Ramos (cell line): Measurements from ENCODE around the gene ITGA2.

Experiments used
- in situ Hi-C: fragments of 300-500 bp; cut with MboI; formaldehyde crosslinking; loops from one replicate; pipeline ENCODE4 v1.14.3; 2022; ENCODE audit warnings: low sequenced_read_pairs; ENCODE audit not compliant: unreplicated experiment

ITGA2 gene

GRCh38 chr5:52987711-52988331 lies 1.3 kb upstream of the ITGA2 start:
- in situ Hi-C loops: no loop called here

GRCh38 chr5:52988335-52989024 lies 672 bp upstream of the ITGA2 start:
- in situ Hi-C loops: no loop called here

- in situ Hi-C loops: no loop called here
Measured at GRCh38 chr5:52989781-52990527, 802 bp downstream of the ITGA2 start.

- in situ Hi-C loops: no loop called here
Measured at GRCh38 chr5:52990528-52990925, 1.4 kb downstream of the ITGA2 start.

- in situ Hi-C loops: no loop called here
Measured at GRCh38 chr5:52993367-52993766, 4.2 kb downstream of the ITGA2 start.

GRCh38 chr5:52994266-52994665 lies 5.1 kb downstream of the ITGA2 start:
- in situ Hi-C loops: no loop called here

- in situ Hi-C loops: no loop called here
Measured at GRCh38 chr5:52995095-52995494, 5.9 kb downstream of the ITGA2 start.

- in situ Hi-C loops: no loop called here
Measured at GRCh38 chr5:52995914-52996313, 6.8 kb downstream of the ITGA2 start.

GRCh38 chr5:52996979-52997378 lies 7.8 kb downstream of the ITGA2 start:
- in situ Hi-C loops: no loop called here

- in situ Hi-C loops: no loop called here
Measured at GRCh38 chr5:52997424-52997823, 8.3 kb downstream of the ITGA2 start.

GRCh38 chr5:52998552-52999313 lies 9.6 kb downstream of the ITGA2 start:
- in situ Hi-C loops: no loop called here

- in situ Hi-C loops: no loop called here
Measured at GRCh38 chr5:52999344-52999949, 10.3 kb downstream of the ITGA2 start.

GRCh38 chr5:53001541-53001940 lies 12.4 kb downstream of the ITGA2 start:
- in situ Hi-C loops: no loop called here

GRCh38 chr5:53002491-53002890 lies 13.3 kb downstream of the ITGA2 start:
- in situ Hi-C loops: no loop called here

GRCh38 chr5:53003144-53003543 lies 14.0 kb downstream of the ITGA2 start:
- in situ Hi-C loops: no loop called here

- in situ Hi-C loops: no loop called here
Measured at GRCh38 chr5:53006911-53007890, 18.0 kb downstream of the ITGA2 start.

GRCh38 chr5:53008751-53009150 lies 19.6 kb downstream of the ITGA2 start:
- in situ Hi-C loops: no loop called here

- in situ Hi-C loops: no loop called here
Measured at GRCh38 chr5:53009816-53010215, 20.7 kb downstream of the ITGA2 start.

- in situ Hi-C loops: no loop called here
Measured at GRCh38 chr5:53010814-53011213, 21.7 kb downstream of the ITGA2 start.
